Epithelial cell of proximal tubule (primary cell): ENCODE results near the gene UBL4A. TPM values are rescaled to one million over a fixed set of nuclear protein-coding genes. Genes with fewer than 3 reads are reported as not detected.

Experiments
- DNase-seq: peaks from one replicate; pipeline ENCODE4 v3.0.0-alpha.2; 2011; ENCODE audit warnings: low read depth
- H3K4me3 ChIP-seq: 2 replicates; pipeline ENCODE4 v1.5.1; 2011; ENCODE audit warnings: low read depth, mild to moderate bottlenecking, low read length
- CTCF ChIP-seq: conservative IDR thresholded peaks from 2 replicates; pipeline ENCODE4 v1.5.1; 2012; ENCODE audit warnings: low read depth, mild to moderate bottlenecking, low read length
- total RNA-seq: library from RNA; depleted of rRNA; stranded (reverse); fragments of >200 nt; gene quantifications from 2 replicates; pipeline ENCODE4 v1.2.3, GENCODE V29; 2015

Gene UBL4A
- total RNA-seq, 1 donor from 2014 or later = 39.4 TPM

GRCh38 chrX:154487518-154488290 is 1.3 kb upstream of the UBL4A start:
- no peak for TF ChIP-seq CTCF
- DNase-seq = no peak
- H3K4me3 ChIP-seq = no peak overlapping the region

GRCh38 chrX:154486052-154486395 is 391 bp downstream of the UBL4A start:
- H3K4me3 ChIP-seq = peak overlapping the region; percentile 64
- TF ChIP-seq CTCF = no peak
- no peak for DNase-seq

DNA sequence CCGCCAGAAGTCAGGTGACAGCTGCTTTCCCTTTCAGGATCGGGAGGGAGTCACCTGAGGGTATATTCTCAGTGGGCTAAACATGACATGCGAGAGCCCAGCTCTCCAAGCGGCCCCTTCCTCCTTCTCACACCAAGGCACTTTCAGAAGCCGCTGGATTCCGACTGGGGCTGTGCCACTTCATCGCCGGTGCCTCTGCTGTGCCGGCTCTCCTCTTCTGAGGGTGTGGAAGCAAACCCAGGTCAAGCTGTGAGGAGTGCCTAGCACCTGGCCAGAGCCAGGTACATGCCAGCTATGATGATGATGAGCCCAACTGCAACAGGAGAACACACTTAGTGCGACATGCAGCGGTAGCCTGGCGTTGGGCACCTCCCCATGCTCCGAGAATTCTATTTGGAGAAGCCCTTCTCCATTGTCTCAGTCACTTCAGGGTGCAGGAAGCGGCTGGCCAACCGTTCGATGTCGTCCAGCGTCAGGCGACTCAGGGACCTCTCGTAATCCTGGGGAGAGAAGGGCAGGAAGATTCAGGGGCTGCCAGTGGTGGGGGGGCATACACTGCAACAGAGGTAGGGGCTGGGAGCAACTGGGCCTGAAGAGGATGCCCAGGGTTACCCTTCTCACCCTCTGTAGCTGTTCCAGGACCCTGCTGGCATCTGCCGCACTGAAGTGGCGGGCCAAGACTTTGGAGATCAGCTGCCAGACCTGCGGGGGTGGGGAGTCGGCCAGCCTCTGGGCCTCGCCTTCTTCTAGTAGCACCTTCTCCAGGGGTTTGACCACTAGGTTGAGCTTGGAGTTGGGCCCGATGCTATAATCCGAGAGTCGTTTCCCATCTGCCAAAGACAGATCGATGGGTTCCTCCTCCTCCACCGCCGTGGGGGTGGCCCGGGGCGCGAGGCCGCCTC is 1.0 kb downstream of the UBL4A start:
- DNase-seq = no peak
- TF ChIP-seq CTCF = no peak
- peak overlapping the region; percentile 64 for H3K4me3 ChIP-seq

GRCh38 chrX:154484255-154485149 is 1.9 kb downstream of the UBL4A start:
- no peak for DNase-seq
- no peak overlapping the region for H3K4me3 ChIP-seq
- TF ChIP-seq CTCF = no peak

DNA sequence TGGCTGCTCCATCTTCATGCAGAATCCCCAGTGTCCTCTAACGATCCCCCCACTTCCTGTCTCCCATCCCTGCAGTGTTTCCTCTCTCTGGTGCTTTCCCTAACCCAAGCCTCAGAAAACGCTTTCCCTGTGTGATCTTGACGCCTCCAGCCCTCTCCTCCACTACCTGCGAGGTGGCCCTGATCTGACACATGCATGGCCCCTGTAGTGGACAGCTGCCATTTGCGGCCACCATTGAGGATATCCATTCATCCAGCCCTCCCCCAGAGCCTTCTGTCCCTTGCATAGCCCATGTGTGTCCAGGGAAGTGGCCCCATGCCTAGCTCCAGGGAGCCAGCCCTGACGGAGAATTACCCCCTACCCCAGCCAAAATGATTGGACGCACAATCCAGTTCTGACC is 3.1 kb downstream of the UBL4A start:
- H3K4me3 ChIP-seq = no peak overlapping the region
- no peak for DNase-seq
- TF ChIP-seq CTCF = no peak

DNA sequence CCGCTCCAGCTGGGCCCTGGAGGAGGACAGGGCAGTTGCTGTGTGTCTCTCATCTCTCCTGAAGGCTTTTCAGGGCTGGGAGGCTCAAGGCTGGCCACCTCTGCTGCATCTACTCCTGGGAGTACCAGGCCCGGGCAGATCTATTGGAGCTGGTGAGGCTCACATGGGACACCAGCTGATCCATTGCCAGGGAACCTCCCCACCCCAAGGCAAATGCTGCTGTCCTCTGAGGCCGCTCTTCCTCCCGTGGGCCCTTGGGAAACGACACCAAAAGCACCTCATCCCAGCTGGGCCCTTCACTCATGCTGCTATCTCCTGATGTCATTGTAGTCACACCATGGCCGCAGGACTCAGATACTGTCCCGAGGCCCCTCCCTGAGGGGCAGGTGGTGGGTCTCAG is 3.6 kb downstream of the UBL4A start:
- no peak for TF ChIP-seq CTCF
- DNase-seq = no peak
- H3K4me3 ChIP-seq = no peak overlapping the region
